Lung microvascular endothelial cell (primary cell): ENCODE measurements around the gene CEBPE. TPM values are rescaled to one million over a fixed set of nuclear protein-coding genes. Genes with fewer than 3 reads are reported as not detected.
A peak's percentile ranks its signal among the peaks of the same experiment; 100 is the strongest.

Source experiments
- DNase-seq, 2 donors: peaks; one replicate each; pipeline versions ENCODE4 v3.0.0 to v3.0.0-alpha.2; 2010; ENCODE audit warnings: low read depth in 2 of 2
- total RNA-seq: library from RNA; depleted of rRNA; stranded (reverse); fragments of >200 nt; gene quantifications from 2 replicates; pipeline ENCODE4 v1.2.1, GENCODE V29; 2014

The CEBPE gene
- total RNA-seq, 1 donor from 2014 or later = not detected

- DNase-seq = no peak
Observed at GRCh38 chr14:23143911-23144310, 24.9 kb upstream of the CEBPE start.

GRCh38 chr14:23142826-23143225 is 23.8 kb upstream of the CEBPE start:
- no peak for DNase-seq

- DNase-seq = peak in 1 of 2 donors; percentile 43
Observed at GRCh38 chr14:23141706-23142444, 22.8 kb upstream of the CEBPE start.

- no peak for DNase-seq
Observed at GRCh38 chr14:23140371-23140770, 21.3 kb upstream of the CEBPE start.

- no peak for DNase-seq
Observed at GRCh38 chr14:23139874-23140273, 20.8 kb upstream of the CEBPE start.

- DNase-seq = no peak
Observed at GRCh38 chr14:23137813-23138535, 18.9 kb upstream of the CEBPE start.

GRCh38 chr14:23137192-23137812 is 18.2 kb upstream of the CEBPE start:
- no peak for DNase-seq

- DNase-seq = no peak
Observed at GRCh38 chr14:23136566-23137133, 17.6 kb upstream of the CEBPE start.

GRCh38 chr14:23132970-23133369 is 13.9 kb upstream of the CEBPE start:
- DNase-seq = no peak

- no peak for DNase-seq
Observed at GRCh38 chr14:23131482-23131881, 12.4 kb upstream of the CEBPE start.

GRCh38 chr14:23130871-23131270 is 11.8 kb upstream of the CEBPE start:
- no peak for DNase-seq

- no peak for DNase-seq
Observed at GRCh38 chr14:23129759-23130316, 10.8 kb upstream of the CEBPE start.

GRCh38 chr14:23128969-23129758 is 10.1 kb upstream of the CEBPE start:
- no peak for DNase-seq

- no peak for DNase-seq
Observed at GRCh38 chr14:23127861-23128260, 8.8 kb upstream of the CEBPE start.

- no peak for DNase-seq
Observed at GRCh38 chr14:23126548-23127278, 7.7 kb upstream of the CEBPE start.

GRCh38 chr14:23125933-23126524 is 7.0 kb upstream of the CEBPE start:
- DNase-seq = no peak

GRCh38 chr14:23125011-23125410 is 6.0 kb upstream of the CEBPE start:
- DNase-seq = no peak

- DNase-seq = no peak
Observed at GRCh38 chr14:23124337-23124954, 5.4 kb upstream of the CEBPE start.

GRCh38 chr14:23123419-23123818 is 4.4 kb upstream of the CEBPE start:
- DNase-seq = no peak

GRCh38 chr14:23122086-23122485 is 3.0 kb upstream of the CEBPE start:
- DNase-seq = no peak
